NCI-H1930 (cell line): ENCODE results near the gene RBM6.
A peak's percentile ranks its signal among the peaks of the same experiment; 100 is the strongest.
"Not testable (repeated sequence)": the region's sequence is repeated elsewhere in the genome, so short reads cannot be mapped to it uniquely, and the experiment has no call there.

Experiments
- DNase-seq, 2 experiments: peaks; one replicate each; lab custom pipeline; 2025; lab: John Stamatoyannopoulos, UW

Gene RBM6

DNA sequence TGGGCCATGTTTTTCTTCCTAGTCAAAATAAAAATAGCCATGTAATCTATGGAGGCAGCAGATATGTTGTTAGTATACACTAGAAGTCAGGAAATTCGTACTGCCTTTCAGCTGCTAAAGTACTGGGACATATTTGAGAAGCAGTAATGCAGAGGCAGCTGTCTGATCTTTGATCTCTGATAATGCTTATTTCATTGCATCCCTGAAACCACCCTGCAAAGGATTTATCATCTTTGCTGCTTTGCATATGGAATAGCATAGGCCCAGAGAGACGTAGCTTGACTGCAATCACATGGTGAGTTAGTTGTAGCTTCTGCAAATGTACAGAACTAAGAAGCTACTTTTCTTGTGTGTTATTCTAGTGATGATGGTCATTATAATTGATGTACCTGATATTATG lies 52.4 kb downstream of the RBM6 start:
- DNase-seq, result no peak

DNA sequence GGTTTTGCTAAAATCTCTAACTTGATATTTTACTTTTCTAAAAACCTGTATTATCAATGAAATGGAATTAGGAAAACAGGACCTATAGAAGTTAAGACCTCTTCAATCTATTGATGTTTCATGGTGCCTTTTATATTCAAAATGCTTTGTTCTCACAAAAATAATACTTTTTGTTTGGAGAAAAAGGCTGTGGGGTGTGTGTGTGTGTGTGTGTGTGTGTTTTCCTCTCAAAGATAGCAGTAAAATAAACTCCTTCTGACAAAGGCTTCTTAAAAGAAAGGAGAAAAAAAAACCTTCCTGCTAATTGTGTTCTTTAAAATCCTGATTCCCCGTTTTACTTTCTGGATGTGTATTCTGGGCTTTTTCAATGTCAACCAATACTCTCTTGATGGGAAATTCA lies 54.5 kb downstream of the RBM6 start:
- DNase-seq, result no peak

DNA sequence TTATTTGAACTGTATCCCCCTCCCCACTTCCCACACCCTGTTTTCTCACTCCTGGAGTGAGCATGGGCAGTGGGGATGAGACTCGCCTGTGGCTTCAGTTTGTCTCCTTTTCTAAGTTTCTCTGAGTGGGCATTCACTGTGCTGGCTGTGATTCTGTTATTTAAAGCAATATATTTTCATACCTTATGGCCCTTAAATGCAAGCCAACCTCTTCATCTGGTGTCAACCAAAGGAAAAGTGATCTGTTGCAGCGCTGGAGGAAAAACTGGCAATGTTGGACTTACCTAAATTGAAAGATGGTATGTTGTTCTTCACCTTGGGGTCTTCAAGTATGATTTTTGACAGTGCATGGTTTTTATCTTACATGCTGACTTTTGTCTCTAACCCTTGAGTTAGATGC lies 56.1 kb downstream of the RBM6 start:
- no peak for DNase-seq

DNA sequence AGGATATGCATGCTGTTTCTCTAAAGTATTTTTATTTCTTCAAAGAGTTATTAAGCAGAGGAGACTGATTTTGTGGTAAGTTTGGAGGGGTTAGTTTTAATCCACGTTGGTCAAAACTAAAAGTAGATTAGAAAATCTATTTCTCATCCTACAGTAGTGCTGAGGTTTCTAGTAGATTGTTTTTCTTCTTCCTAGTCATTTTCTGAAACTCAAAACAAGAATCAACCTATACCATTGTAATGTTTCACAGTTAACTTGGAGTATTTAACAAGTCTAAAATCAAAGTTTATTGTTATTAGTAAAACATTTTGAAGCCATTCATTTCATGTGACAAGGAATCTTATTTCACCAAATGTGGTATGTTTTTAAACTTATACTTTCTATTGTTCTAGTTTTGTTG lies 57.9 kb downstream of the RBM6 start:
- DNase-seq, result no peak

DNA sequence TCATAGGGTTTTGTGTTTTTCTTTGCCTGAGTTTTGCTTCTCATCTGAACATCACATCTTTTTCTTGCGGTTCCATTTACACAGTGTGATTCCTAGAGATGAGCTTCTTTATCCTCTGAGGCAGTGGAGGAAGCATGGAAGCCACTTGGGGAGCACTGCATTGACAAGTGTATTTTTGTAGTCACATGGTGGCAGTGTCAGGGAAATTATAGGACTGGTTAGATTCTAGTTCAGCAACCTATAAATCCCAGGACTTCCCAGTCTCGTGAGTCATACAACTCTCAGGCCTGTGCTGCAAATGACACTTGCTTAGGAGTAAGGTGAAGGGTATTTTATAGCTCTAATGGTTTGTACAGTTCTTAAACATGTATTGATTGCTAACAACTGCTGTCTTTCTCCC lies 58.4 kb downstream of the RBM6 start:
- no peak for DNase-seq

DNA sequence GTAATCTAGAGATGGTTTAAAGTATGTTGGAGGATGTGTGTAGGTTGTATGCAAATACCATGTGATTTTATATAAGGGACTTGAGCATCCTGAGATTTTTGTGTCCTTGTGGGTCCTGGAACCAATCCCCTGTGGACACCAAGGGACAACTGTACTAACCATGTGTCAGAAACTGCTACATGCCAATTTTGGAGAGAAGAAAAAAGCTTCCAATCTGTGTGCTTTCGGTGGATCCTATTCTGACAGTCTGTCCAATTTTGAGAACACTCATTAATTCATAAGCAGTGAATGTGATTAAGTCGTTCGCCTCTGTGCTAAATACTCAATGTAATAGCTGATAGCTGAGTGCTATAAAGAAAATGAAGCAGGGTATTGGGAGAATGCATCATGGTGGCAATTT lies 61.6 kb downstream of the RBM6 start:
- DNase-seq, result no peak

DNA sequence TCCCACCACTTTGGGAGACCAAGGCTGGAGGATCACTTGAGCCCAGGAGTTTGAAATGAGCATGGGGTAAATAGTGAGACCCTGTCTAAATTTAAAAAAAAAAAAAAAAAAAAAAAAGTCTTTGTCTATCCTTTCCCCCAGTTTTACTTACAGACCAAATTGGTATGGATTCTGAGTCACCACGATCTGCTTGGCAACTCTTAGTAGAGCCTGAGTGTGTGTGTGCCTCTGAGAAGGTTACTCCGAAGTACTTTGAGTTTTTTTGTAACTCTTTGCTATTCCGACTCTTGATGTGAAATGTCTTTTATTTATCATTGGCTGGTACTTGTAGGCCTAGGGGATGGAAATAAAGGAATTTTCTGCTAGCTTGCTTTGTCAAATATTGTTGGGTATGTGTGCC lies 63.3 kb downstream of the RBM6 start:
- no peak for DNase-seq

DNA sequence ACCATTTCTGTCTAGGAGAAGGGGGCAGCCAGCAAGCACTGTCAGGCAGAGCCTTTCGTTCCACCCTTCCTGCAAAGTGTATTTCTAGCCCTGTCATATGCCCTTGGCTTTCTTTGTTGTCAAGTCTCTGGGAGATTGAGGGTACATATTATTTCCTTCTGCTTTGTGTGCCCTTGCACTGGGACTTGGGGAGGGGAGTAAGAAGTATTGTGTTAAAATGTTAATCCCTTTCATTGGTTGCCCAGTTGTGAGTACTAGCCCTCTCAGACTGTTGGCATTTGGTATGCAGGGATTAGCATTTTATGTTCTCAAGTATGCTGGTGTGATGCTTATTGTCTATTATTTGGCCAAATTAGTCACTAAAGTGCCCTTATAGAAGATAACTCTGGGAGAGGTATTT lies 63.9 kb downstream of the RBM6 start:
- no peak for DNase-seq

DNA sequence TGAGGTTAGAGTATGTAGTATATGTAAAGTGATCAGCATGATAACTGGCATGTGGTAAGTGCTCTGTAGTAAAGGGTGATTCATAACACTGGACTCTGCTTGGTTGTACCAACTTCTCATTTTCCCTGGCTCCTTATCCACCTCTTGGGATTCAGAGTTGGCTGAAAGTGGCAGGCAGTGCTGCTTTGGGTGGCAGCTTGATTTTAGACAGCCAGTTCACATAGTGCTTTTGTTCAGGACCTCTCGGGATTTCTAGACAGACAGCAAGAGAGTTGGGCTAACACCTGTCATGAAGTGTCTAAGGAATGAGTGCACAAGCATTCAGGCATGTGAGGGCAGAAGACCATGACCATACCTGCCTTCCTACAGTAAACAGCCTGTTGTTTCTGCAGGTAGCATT lies 69.0 kb downstream of the RBM6 start:
- DNase-seq, result no peak

DNA sequence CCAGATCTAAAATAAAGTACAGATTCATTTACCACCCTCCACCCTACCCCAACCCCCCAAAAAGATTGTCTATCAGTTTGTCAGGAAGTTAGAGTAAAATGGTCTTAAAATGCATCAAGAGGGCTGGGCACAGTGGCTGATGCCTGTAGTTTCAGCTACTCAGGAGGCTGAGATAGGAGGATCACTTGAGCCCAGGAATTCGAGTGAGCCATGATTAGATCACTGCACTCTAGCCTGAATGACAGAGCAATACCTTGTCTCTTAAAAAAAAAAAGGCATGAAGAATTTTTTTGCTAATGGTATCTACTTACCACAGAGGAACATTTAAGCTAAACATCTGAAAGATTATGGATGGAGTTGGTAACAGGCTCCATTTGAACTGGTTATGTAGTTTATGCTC lies 71.0 kb downstream of the RBM6 start:
- no peak for DNase-seq

DNA sequence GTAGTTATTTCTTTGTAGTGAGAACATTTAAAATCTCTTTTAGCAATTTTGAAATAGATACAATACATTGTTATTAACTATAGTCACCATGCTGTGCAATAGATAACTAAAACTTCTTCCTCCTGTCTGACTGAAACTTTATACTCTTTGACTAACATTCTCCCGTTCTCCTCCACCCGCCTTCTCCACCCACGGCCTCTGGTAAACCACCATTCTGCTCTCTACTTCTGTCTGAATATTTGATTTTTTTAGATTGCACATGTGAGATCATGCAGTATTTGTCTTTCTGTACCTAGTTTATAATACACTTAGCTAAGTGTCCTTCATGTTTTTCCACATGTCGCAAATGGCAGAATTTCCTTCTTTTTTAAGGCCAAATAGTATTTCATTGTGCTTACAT lies 76.0 kb downstream of the RBM6 start:
- DNase-seq, result no peak

DNA sequence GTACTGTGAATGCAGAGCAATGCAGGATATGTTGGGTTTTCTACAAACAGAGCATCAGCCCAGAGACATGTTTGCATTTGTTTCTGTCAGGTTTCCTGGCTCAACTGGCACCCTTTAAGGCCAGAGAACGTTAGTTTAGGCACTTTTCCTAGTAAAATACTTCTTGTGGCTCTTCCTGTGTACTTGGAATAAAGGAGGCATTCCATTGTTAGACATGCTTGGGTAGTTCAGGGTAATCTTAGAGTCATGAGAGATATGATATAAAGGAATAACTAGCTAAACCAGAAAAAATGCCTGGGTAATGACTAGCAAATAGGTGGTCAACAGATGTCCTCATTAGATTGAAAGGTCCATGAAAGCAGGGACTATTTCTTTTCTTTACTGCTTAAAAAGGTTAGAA lies 88.4 kb downstream of the RBM6 start:
- DNase-seq, result no peak

DNA sequence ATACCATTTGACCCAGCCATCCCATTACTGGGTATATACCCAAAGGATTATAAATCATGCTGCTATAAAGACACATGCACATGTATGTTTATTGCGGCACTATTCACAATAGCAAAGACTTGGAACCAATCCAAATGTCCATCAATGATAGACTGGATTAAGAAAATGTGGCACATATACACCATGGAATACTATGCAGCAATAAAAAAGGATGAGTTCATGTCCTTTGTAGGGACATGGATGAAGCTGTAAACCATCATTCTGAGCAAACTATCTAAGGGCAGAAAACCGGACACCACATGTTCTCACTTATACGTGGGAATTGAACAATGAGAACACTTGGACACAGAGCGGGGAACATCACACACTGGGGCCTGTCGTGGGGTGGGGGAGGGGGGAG lies 91.3 kb downstream of the RBM6 start:
- not testable (repeated sequence) for DNase-seq

DNA sequence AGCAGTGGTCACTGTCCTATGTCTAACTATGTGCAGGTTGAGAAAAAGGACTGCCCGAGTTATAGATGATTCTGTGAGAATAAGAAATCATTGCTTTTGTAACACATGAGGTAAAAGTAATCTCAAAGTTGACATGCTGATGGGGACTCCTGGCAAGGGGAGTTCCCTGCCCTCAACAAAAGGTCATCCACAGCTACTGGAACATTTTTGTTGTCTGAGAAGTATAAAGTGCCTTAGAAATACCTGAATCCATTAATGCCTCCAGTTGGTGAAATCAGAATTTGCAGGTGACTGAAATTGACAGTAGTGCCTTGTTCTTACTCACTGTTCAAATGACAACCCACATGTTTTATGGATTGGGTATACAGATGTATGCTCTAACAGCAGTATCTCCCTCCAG lies 105.0 kb downstream of the RBM6 start:
- no peak for DNase-seq

DNA sequence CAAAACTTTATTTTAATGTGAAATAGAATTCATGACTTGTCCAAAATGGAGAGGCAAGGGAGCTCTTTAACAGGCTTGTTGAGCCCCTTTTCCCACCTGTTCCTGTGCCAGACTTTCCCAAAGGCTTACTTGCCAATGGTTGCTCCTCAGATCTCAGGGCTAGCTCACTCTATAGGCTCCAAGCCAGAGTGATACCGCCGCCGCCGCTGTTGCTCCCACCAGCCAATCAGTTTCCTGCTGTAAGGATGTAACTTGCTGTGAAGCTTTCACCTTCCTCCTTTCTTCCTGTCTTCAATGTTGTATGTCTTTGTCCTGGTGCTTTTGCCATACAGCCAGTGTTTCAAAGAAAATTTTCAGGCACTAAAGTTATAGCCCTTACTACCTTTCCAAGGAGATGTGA lies 107.5 kb downstream of the RBM6 start:
- DNase-seq, result no peak

DNA sequence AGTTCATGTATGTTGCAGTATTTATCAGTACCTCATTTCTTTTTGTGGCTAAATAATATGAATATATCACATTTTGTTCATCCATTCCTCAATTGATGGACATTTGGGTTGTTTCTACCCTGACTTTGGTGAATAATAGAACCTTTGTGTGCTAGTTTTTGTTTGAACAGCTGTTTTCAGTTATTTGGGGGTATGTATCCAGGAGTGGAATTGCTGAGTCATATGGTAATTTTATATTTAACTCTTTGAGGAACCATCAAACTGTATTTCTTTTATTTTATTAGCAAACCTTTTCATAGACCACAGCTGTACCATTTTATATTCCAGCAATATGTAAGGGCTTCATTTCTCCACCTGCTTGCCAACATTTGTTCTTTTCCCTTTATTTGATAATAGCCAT lies 110.4 kb downstream of the RBM6 start:
- no peak for DNase-seq

DNA sequence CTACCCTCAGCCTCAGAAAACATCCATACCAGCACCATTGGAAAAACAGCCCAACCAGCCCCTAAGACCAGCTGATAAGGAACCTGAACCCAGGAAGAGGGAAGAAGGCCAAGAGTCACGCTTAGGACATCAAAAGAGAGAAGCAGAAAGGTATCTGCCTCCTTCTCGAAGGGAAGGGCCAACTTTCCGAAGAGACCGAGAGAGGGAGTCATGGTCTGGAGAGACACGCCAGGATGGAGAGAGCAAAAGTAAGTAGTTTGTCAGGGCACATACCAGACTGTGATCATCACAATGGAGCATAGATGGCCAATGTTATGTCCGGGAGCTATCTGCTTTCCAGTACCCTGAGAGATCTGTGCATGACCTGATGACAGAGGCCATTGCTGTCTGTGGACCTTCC lies 117.8 kb downstream of the RBM6 start:
- DNase-seq, result no peak

DNA sequence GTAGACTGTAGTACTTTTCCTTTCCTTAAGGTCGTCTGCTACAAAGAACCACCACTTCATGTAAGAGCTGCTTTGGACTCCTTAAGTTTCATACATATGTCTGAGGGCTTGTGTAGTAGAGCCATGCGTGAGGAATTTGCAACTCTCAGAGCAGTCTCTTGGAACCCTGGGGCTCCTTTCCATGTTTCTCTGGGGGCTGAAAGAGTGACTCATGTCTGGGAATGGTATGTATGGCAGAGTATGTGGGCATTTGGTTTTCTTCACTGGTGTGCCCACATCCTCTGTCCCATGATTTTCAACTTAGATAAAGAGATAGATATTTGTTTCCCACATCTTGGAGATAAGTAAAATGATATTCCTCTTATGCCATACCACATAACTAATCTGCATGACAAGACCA lies 128.2 kb downstream of the RBM6 start:
- DNase-seq, result no peak

DNA sequence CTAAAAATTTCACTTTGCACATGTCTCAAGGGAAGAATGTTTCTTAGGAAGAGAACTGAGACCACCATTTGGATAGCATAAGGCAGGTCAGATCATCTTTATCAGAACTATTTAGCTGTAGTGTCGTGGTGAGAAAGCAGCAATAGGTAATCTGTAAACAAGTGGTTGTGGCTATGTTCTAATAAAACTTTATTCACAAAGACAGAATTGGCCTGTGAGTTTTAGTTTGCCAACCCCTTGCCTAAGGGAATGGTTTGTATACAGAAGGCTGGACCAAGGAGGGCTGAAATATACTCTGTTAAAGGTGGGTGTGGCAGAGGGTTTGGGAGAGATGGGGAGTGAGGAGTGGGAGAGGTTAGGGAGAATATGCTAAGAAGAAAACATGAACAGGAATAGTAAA lies 138.1 kb downstream of the RBM6 start:
- DNase-seq, result no peak

DNA sequence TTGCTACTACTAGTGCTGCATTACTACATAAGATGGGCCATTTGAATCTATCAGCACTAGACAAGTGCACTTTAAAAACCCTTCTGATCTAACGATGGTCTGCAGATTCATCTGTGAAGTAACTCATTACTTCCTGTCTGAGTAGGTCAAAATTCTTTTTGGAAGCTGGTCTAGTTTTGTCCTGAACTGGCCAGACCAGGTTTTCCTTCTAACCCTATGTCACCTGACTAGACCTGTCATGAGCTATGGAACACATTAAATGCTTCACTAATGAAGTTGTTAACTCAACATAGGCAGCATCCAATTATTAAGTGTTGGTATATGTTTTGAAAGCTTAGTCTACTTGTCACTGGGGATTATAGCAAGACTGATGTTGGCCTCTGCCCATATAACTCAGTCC lies 138.7 kb downstream of the RBM6 start:
- no peak for DNase-seq

DNA sequence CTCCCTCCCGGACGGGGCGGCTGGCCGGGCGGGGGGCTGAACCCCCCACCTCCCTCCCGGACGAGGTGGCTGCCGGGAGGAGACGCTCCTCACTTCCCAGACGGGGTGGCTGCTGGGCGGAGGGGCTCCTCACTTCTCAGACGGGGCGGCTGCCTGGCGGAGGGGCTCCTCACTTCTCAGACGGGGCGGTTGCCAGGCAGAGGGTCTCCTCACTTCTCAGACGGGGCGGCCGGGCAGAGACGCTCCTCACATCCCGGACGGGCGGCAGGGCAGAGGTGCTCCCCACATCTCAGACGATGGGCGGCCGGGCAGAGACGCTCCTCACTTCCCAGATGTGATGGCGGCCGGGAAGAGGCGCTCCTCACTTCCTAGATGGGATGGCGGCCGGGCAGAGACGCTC lies 145.0 kb downstream of the RBM6 start:
- not testable (repeated sequence) for DNase-seq

DNA sequence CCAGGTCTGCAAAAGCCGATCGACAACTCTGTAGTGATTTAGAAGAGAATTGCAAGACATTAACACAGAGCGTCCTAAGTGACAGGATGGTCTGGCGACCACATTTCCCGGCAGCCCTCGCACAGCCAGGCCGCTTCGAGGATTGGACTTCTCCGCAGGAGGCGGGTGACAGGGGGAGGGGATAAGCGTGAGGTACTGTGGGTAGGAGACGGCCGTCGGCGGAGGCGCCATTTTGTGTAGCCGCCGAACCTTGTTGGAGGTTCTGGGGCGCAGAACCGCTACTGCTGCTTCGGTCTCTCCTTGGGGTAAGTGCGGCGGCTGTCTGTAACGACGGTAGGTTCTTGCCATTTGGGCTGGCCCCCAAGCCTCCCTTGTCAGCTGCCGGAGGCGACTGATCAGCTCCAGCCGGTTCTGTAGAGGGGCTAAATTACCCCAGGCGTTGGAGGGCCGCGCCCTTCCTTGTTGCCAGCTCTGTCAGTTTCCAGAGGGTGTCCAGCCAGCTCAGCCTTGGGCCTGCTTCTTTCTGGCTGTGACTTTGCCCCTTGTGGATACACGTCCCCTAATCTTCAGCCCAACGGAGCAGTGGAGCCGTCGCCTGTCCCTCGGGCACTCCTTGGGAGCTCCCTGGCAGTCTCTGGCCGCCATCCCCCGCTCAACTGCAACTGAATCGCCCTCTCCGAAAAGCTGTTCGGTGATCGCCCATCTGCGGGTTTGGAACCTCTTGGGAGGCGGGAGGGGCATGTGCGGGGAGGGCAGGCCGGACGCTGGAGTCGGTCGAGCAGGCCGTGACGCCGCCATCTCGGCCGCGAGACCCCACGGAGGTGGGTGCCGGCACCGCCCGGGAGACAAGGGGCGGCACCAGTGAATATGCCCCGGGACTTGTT lies 149.0 kb downstream of the RBM6 start, which contains the start of gene RBM5:
TSS of gene RBM5 (plus strand) at position 195 of the 884 bp plus-strand sequence. CDS start 1,516 bp downstream, outside the sequence.
- peak; percentile 53 to 62 for DNase-seq

DNA sequence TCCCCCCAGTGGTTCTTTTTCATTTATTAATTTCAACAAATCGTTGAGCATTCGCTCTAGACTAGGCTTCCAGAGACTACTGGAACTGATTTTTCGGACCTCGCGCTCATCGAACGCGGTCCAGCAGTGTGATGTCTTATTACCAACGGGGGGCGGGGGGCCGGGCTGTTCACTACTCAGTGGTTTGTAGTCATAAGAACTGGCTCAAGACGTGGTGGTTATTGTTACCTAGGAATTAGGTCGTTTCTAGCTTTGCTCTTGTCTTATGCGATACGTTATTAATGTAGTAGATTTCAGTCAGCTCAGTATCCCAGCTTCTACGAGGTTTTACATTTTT lies 149.6 kb downstream of the RBM6 start:
- DNase-seq, result no peak

DNA sequence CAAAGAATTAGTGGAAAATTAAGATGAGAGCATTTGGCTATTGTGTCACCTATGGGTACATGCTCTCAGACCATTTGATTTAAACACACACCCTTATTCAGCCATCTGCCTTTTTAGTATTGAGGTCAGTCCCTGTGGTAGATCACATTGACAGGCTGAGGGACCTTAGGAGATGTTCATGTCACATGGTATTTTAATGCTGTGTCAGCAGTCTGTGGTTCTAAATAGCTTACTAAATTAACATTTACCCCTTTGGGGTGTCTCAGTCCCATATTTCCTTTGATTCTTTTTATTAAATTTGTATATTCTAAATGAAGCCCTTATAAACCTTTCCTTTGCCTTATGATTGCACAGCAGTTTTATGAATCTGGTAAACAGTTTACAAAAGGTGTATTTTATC lies 151.0 kb downstream of the RBM6 start:
- no peak for DNase-seq
